Endothelial cell of umbilical vein (primary cell): Measurements from ENCODE around the gene ST8SIA1. TPM values are rescaled to one million over a fixed set of nuclear protein-coding genes. Genes with fewer than 3 reads are reported as not detected.

Experiments
- BruUV-seq: library from RNA; stranded (reverse); fragments of 400-500 nt; replicated peaks from 2 replicates; lab custom pipeline; 2021; lab: Mats Ljungman, UMichigan
- CTCF ChIA-PET: fragments of 300-600, 350-600 bp; sonication (Branson Sonifier 250); formaldehyde crosslinking; loops from one replicate; lab custom pipeline; 2021; ENCODE audit warnings: antibody characterized with exemption, inconsistent platforms; lab: Charles Lee
- POLR2A ChIA-PET: fragments of 300-600, 350-600 bp; sonication (Branson Sonifier 250); formaldehyde crosslinking; loops from one replicate; lab custom pipeline; 2021; ENCODE audit warnings: antibody characterized with exemption, inconsistent platforms; lab: Charles Lee
- DNase-seq: peaks from one replicate; pipeline ENCODE4 v3.0.0-alpha.2; 2011; ENCODE audit warnings: low read depth, low spot score
- FAIRE-seq: peaks from 2 replicates; lab custom pipeline; 2011; peaks lifted over from hg19 to GRCh38; lab: Jason Lieb, UNC
- H2AFZ ChIP-seq: 2 replicates; pipeline ENCODE4 v1.6.0; 2012; ENCODE audit warnings: low read depth, low read length, control low read depth, inconsistent platforms
- H3K27ac ChIP-seq: 2 replicates; pipeline ENCODE4 v1.5.1; 2011; ENCODE audit warnings: low read depth, mild to moderate bottlenecking, control low read depth, low read length, moderate library complexity; ENCODE audit not compliant: insufficient read depth
- H3K27me3 ChIP-seq, 2 experiments: 2 replicates each; pipeline versions ENCODE4 v1.6.0 to v1.6.1; 2011; ENCODE audit warnings: low read length in 2 of 2, mixed read lengths in 1 of 2; ENCODE audit not compliant: control insufficient read depth in 2 of 2, insufficient read depth in 2 of 2
- H3K36me3 ChIP-seq, 2 experiments: 2 replicates in 1 of 2; 3 replicates in 1 of 2; pipeline ENCODE4 v1.5.1; 2011; ENCODE audit warnings: low read length in 2 of 2, mild to moderate bottlenecking in 1 of 2, moderate library complexity in 1 of 2; ENCODE audit not compliant: control insufficient read depth in 2 of 2, insufficient read depth in 2 of 2; ENCODE audit errors: extremely low read depth in 1 of 2
- H3K4me1 ChIP-seq: 3 replicates; pipeline ENCODE4 v1.5.1; 2011; ENCODE audit warnings: mild to moderate bottlenecking, low read length; ENCODE audit not compliant: control insufficient read depth, insufficient read depth; ENCODE audit errors: extremely low read depth
- H3K4me2 ChIP-seq: 2 replicates; pipeline ENCODE4 v1.6.1; 2011; ENCODE audit warnings: low read length, control low read depth, mixed read lengths; ENCODE audit not compliant: insufficient read depth
- H3K4me3 ChIP-seq, 3 experiments: fragments of 200-600 bp in 1 of 3; sonication (generic), shearing (Covaris generic) in 1 of 3; replicated peaks in 1 of 3; 2 replicates each; pipeline ENCODE4 v1.5.1; 2011 to 2016; ENCODE audit warnings: control low read depth in 3 of 3, low read length in 3 of 3, mild to moderate bottlenecking in 2 of 3, inconsistent platforms in 1 of 3, low read depth in 1 of 3, moderate library complexity in 1 of 3; ENCODE audit not compliant: insufficient read depth in 1 of 3
- H3K79me2 ChIP-seq: 2 replicates; pipeline ENCODE4 v1.6.0; 2012; ENCODE audit warnings: low read length, inconsistent platforms; ENCODE audit not compliant: control insufficient read depth, insufficient read depth
- H3K9ac ChIP-seq: replicated peaks from 2 replicates; pipeline ENCODE3; 2011; ENCODE audit warnings: low read length, control low read depth; ENCODE audit not compliant: insufficient read depth; ENCODE audit errors: extremely low read depth
- H3K9me1 ChIP-seq: replicated peaks from 3 replicates; pipeline ENCODE4 v1.6.0; 2011; ENCODE audit warnings: mild to moderate bottlenecking, low read length; ENCODE audit not compliant: control insufficient read depth, insufficient read depth; ENCODE audit errors: extremely low read depth
- H3K9me3 ChIP-seq: replicated peaks from 2 replicates; pipeline ENCODE4 v1.5.1; 2012; ENCODE audit warnings: low read length, inconsistent platforms; ENCODE audit not compliant: control insufficient read depth, insufficient read depth
- H4K20me1 ChIP-seq: replicated peaks from 2 replicates; pipeline ENCODE3; 2011; ENCODE audit warnings: mild to moderate bottlenecking, low read length; ENCODE audit not compliant: control insufficient read depth, insufficient read depth; ENCODE audit errors: extremely low read depth
- CTCF ChIP-seq, 2 donors: IDR thresholded peaks; 1 replicate in 1 of 2; 2 replicates in 1 of 2; pipeline ENCODE4 v1.5.1; 2011; ENCODE audit warnings: low read length in 2 of 2, mild to moderate bottlenecking in 2 of 2, moderate library complexity in 2 of 2, control low read depth in 1 of 2, inconsistent platforms in 1 of 2, low read depth in 1 of 2; ENCODE audit not compliant: insufficient read depth in 1 of 2; ENCODE audit errors: extremely low read depth in 1 of 2
- EZH2 ChIP-seq: IDR thresholded peaks from 2 replicates; pipeline ENCODE4 v1.6.1; 2012; ENCODE audit warnings: borderline replicate concordance, low read depth, mild to moderate bottlenecking, moderate library complexity, low read length, inconsistent platforms; ENCODE audit not compliant: severe bottlenecking
- GATA2 ChIP-seq: IDR thresholded peaks from 2 replicates; pipeline ENCODE4 v1.7.0; 2011; ENCODE audit warnings: low read depth, mild to moderate bottlenecking, moderate library complexity, mixed read lengths, low read length; ENCODE audit not compliant: insufficient read length, insufficient read depth
- JUN ChIP-seq: IDR thresholded peaks from 2 replicates; pipeline ENCODE4 v1.6.1; 2011; ENCODE audit warnings: borderline replicate concordance, low read depth; ENCODE audit not compliant: insufficient read length, insufficient read depth
- MAX ChIP-seq: IDR thresholded peaks from 2 replicates; pipeline ENCODE4 v1.6.1; 2011; ENCODE audit not compliant: insufficient read depth, insufficient read length
- MYC ChIP-seq: IDR thresholded peaks from one replicate; pipeline ENCODE4 v1.6.1; 2011; ENCODE audit warnings: mild to moderate bottlenecking, low read depth, low read length
- POLR2A ChIP-seq: IDR thresholded peaks from 2 replicates; pipeline ENCODE4 v1.6.1; 2012; ENCODE audit warnings: low read depth, mild to moderate bottlenecking, control low read depth, low read length
- POLR2AphosphoS5 ChIP-seq: IDR thresholded peaks from 2 replicates; pipeline ENCODE4 v1.6.1; 2012; ENCODE audit warnings: low read depth, mild to moderate bottlenecking, control low read depth, low read length, moderate library complexity; ENCODE audit not compliant: insufficient read depth
- dilution Hi-C: fragments of 300-500 bp; cut with MboI; formaldehyde crosslinking; loops from one replicate; pipeline ENCODE4 v1.15.0; 2019; ENCODE audit warnings: low sequenced_read_pairs; ENCODE audit not compliant: extremely low pct_ligation_motif_present
- intact Hi-C: fragments of 100-400 bp; cut with micrococcal nuclease; formaldehyde crosslinking; loops from one replicate; pipeline ENCODE4 v1.10.0; 2022
- polyA plus RNA-seq, 4 experiments: library from polyadenylated mRNA; depleted of rRNA in 3 of 4; stranded (reverse) in 3 of 4; unstranded in 1 of 4; fragments of >200 nt; gene quantifications; 2 replicates each; pipeline versions ENCODE4 v1.2.1 to v1.2.3, GENCODE V29; 2011 to 2012; ENCODE audit warnings: missing spikeins in 1 of 4
- total RNA-seq: library from RNA; stranded (reverse); gene quantifications from 2 replicates; pipeline ENCODE4 v1.2.3, GENCODE V29; 2021

The ST8SIA1 gene
- total and polyA plus RNA-seq, 2 donors (not counting 3 experiments of a cell fraction or from before 2014, with no cell fraction given) = not detected

GRCh38 chr12:22287101-22287500 lies 47.4 kb downstream of the ST8SIA1 start:
- no TSS peak for BruUV-seq
- DNase-seq (no peak), FAIRE-seq (no peak)
- intact Hi-C loops (loop anchor here (10.0 kb wide), 1 partner anchor 258 kb away; the partner anchor contains the start of gene C2CD5), dilution Hi-C loops (no loop called here)
- ChIA-PET CTCF (interaction anchor here (1.2 to 1.8 kb wide), 4 partner anchors 11 to 48 kb away, joined by 3 to 15 read pairs (median 10); no protein-coding TSS in a partner anchor), POLR2A (interaction anchor here (0.7 kb wide), 1 partner anchor 245 kb away, joined by 8 read pairs; no protein-coding TSS in a partner anchor)
- Histone ChIP-seq H3K27ac (no peak overlapping the region), H3K27me3 (no peaks in the 10 kb centered on the region), H3K36me3 (no peaks in the 10 kb centered on the region), H3K9me1 (no peaks in the 10 kb centered on the region), H2AFZ (no peak overlapping the region), H3K9ac (no peak overlapping the region), H3K79me2 (no peaks in the 10 kb centered on the region), H3K9me3 (no peaks in the 10 kb centered on the region), H3K4me3 (no peak overlapping the region), H3K4me2 (no peak overlapping the region), H3K4me1 (peaks cover 30% of the 10 kb centered on the region), H4K20me1 (no peaks in the 10 kb centered on the region)
- TF ChIP-seq JUN (no peak), GATA2 (no peak), CTCF (IDR thresholded peaks at IDR 0.05; ENCODE audit: extremely low read depth in 1 of 2, insufficient read depth in 1 of 2, low read depth in 1 of 2, low read length in 2 of 2) (no peak), EZH2 (no peak), MYC (no peak), MAX (no peak), POLR2AphosphoS5 (no peak), POLR2A (no peak)
